GM18508 (cell line): ENCODE results near the gene TRIM75.
"Not testable (repeated sequence)": the region's sequence is repeated elsewhere in the genome, so short reads cannot be mapped to it uniquely, and the experiment has no call there.

Experiments
- ATAC-seq: cut with Tn5 transposase; IDR thresholded peaks from one replicate; pipeline ENCODE4 v1.9.1; 2021; ENCODE audit warnings: moderate number of reproducible peaks; ENCODE audit not compliant: insufficient read depth, unreplicated experiment

Gene TRIM75

DNA sequence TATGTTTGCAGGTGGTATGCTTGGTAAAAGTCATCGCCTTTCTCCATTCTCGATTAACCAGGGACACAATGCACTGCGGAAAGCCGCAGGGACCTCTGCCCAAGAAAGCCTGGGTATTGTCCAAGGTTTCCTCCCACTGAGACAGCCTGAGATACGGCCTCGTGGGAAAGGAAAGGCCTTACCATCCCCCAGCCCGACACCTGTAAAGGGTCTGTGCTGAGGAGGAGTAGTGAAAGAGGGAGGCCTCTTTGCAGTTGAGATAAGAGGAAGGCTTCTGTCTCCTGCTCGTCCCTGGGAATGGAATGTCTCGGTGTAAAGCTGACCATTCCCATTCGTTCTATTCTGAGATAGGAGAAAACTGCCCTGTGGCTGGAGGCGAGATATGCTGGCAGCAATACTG lies 19.7 kb downstream of the TRIM75 start:
- ATAC-seq: not testable (repeated sequence)

DNA sequence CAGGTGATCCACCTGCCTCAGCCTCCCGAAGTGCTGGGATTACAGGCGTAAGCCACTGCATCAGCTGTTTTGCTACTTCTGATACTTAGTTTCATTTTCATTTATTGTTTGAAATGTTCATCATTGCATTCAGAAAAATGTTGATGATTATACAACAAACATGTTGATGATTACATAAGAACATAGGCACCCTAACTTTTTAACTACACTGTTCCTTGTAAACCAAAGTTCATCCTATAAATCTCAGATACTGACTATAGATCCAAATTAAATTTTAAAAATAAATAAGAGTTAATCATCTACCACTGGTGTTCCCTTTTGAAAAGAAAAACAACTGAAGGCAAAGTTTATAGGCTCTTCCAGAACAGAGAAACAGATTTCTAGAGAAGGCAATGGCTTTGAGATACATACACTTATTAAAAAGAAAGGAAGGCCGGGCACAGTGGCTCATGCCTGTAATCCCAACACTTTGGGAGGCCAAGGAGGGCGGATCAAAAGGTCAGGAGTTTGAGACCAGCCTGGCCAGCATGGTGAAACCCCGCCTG lies 23.4 kb downstream of the TRIM75 start:
- no peak for ATAC-seq

GRCh38 chr4:165079476-165079875 lies 25.8 kb downstream of the TRIM75 start:
- no peak for ATAC-seq

DNA sequence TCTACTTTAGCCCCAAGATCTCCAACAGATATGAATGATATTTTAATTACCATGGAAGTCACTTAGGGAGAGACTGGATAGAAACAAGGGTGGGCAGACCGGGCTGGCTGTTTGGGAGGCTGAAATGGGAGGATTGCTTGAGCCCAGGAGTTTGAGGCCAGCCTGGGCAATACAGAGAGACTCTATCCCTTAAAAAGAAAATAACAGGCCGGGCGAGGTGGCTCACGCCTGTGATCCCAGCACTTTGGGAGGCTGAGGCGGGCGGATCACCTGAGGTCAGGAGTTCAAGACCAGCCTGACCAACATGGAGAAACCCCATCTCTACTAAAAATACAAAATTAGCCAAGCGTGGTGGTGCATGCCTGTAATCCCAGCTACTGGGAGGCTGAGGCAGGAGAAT lies 31.1 kb downstream of the TRIM75 start:
- ATAC-seq: not testable (repeated sequence)

DNA sequence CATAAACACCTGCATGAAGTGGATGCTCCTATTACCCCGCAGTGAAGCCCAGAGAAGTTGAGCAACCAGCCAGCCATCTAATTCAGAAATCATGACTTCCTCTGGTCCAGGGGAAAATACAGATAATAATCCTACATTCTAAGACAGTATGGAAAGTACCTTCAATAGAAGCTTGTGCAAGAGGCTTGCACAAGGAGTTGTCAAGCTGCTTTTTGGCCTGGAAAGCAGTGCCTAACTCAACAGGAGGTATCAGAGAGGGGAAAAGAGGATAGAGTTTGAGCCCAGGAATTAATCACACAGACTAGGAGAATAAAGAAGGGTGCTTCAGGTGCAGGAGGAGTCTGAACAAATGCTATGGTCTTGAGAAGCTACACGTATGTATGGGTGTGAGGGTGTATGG lies 32.3 kb downstream of the TRIM75 start:
- ATAC-seq: no peak

GRCh38 chr4:165088366-165088765 lies 34.7 kb downstream of the TRIM75 start:
- no peak for ATAC-seq

DNA sequence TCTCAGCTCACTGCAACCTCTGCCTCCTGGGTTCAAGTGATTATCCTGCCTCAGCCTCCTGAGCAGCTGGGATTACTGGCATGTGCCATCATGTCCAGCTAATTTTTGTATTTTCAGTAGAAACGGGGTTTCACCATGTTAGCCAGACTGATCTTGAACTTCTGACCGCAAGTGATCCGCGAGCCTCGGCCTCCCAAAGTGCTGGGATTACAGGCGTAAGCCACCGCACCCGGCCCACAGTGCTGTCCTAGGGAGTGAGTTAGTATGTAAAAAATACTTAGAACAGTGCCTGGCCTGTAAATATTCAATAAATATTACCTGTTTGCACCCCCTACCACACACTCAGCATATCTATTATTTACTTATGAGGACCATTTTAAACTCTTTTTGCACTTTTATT lies 38.5 kb downstream of the TRIM75 start:
- ATAC-seq: not testable (repeated sequence)

DNA sequence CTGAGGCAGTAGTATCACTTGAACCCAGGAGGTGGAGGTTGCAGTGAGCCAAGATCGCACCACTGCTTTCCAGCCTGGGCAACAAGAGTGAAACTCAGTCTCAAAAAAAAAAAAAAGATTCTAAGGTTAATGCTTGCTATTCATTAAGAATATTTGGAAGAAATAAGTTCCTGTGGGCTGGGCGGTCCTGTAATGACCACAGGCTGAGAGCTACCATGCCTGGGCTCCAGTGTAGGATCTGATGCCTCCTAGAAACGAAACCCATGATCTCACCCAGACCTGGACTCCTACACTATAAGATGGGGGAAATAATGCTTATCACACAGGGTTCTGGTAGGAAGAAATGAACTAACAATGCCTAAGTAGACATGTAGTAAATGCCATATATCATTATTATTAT lies 41.2 kb downstream of the TRIM75 start:
- no peak for ATAC-seq

DNA sequence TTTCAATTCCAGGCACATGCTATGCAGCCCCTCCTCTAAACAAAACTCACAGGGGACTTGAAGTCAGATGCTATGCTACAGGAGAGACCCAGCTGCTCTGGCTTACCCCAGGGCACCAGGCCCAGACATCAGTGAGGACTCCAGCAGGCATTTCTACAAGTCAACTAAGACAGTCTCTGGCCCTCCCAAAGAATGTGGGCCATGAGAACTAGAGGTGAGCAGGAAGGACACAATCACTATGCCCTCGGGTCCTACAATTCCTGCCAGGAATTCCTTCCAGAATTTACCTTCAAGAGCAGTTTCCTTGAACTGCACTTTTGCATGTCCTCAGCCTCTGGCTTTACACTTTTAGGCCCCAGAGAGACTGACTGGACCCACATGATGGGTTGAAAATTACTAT lies 41.6 kb downstream of the TRIM75 start:
- ATAC-seq: no peak

DNA sequence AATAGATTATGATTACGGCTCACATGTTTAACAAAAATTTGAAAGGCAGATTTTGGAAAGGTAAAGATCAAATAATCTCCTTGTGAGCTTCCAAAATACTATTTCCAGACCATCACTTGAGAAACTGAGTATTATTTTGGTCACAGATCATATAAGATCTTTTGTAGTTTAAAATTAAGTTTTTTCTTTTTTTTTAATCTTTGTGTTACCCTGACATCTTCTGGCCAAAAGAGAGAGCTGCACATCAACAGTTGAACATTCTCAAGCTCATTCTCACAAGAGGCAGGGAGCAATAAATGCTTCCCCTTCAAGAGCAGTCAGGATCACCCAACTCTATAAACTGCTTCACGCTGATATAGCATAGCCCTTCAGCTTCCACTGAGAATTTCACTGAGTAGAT lies 43.1 kb downstream of the TRIM75 start:
- no peak for ATAC-seq

- no peak for ATAC-seq
Measured at GRCh38 chr4:165101641-165102040, 48.0 kb downstream of the TRIM75 start.

- no peak for ATAC-seq
Measured at GRCh38 chr4:165106518-165106917, 52.9 kb downstream of the TRIM75 start.
